ENCODE results near the gene PDE11A.
"Not testable (repeated sequence)": the region's sequence is repeated elsewhere in the genome, so short reads cannot be mapped to it uniquely, and the experiment has no call there.

Gene PDE11A

GRCh38 chr2:178074123-178075005 is 1.8 kb upstream of the PDE11A start:
- no peak for DNase-seq (ENCODE audit: low spot score)

GRCh38 chr2:178072000-178072382 is 586 bp downstream of the PDE11A start:
- no peak for DNase-seq (ENCODE audit: low spot score)

GRCh38 chr2:178070824-178071223 is 1.8 kb downstream of the PDE11A start:
- DNase-seq (ENCODE audit: low spot score), result no peak

- DNase-seq (ENCODE audit: low spot score), result no peak
Observed at GRCh38 chr2:178069551-178069950, 3.0 kb downstream of the PDE11A start.

GRCh38 chr2:178068823-178069454 is 3.6 kb downstream of the PDE11A start:
- DNase-seq (ENCODE audit: low spot score), result no peak

GRCh38 chr2:178066890-178067669 is 5.5 kb downstream of the PDE11A start:
- DNase-seq (ENCODE audit: low spot score), result no peak

GRCh38 chr2:178066324-178066723 is 6.3 kb downstream of the PDE11A start:
- DNase-seq (ENCODE audit: low spot score), result no peak

GRCh38 chr2:178059681-178060080 is 12.9 kb downstream of the PDE11A start:
- no peak for DNase-seq (ENCODE audit: low spot score)

GRCh38 chr2:178059111-178059510 is 13.5 kb downstream of the PDE11A start:
- no peak for DNase-seq (ENCODE audit: low spot score)

- DNase-seq (ENCODE audit: low spot score), result no peak
Observed at GRCh38 chr2:178057179-178057680, 15.3 kb downstream of the PDE11A start.

- no peak for DNase-seq (ENCODE audit: low spot score)
Observed at GRCh38 chr2:178056345-178056744, 16.2 kb downstream of the PDE11A start.

GRCh38 chr2:178051257-178051656 is 21.3 kb downstream of the PDE11A start:
- DNase-seq (ENCODE audit: low spot score), result not testable (repeated sequence)

- DNase-seq (ENCODE audit: low spot score), result peak; percentile 50
Observed at GRCh38 chr2:178047391-178047790, 25.2 kb downstream of the PDE11A start.

- no peak for DNase-seq (ENCODE audit: low spot score)
Observed at GRCh38 chr2:178044836-178045235, 27.7 kb downstream of the PDE11A start.

- DNase-seq (ENCODE audit: low spot score), result no peak
Observed at GRCh38 chr2:178043266-178043665, 29.3 kb downstream of the PDE11A start.

GRCh38 chr2:178033583-178033982 is 39.0 kb downstream of the PDE11A start:
- not testable (repeated sequence) for DNase-seq (ENCODE audit: low spot score)

GRCh38 chr2:178029342-178029741 is 43.2 kb downstream of the PDE11A start:
- no peak for DNase-seq (ENCODE audit: low spot score)

- DNase-seq (ENCODE audit: low spot score), result no peak
Observed at GRCh38 chr2:178025551-178026185, 46.9 kb downstream of the PDE11A start.

- no peak for DNase-seq (ENCODE audit: low spot score)
Observed at GRCh38 chr2:178018141-178018540, 54.4 kb downstream of the PDE11A start.

GRCh38 chr2:178016612-178017011 is 56.0 kb downstream of the PDE11A start:
- DNase-seq (ENCODE audit: low spot score), result no peak

GRCh38 chr2:178012639-178013038 is 59.9 kb downstream of the PDE11A start:
- no peak for DNase-seq (ENCODE audit: low spot score)

- no peak for DNase-seq (ENCODE audit: low spot score)
Observed at GRCh38 chr2:178009813-178010212, 62.8 kb downstream of the PDE11A start.

All from COLO829 (cell line).